Measurements from ENCODE around the gene SLC6A20.
"Not testable (repeated sequence)": the region's sequence is repeated elsewhere in the genome, so short reads cannot be mapped to it uniquely, and the experiment has no call there.

The SLC6A20 gene

GRCh38 chr3:45757141-45757540, 39.2 kb downstream of the SLC6A20 start:
- DNase-seq, result not testable (repeated sequence)

DNA sequence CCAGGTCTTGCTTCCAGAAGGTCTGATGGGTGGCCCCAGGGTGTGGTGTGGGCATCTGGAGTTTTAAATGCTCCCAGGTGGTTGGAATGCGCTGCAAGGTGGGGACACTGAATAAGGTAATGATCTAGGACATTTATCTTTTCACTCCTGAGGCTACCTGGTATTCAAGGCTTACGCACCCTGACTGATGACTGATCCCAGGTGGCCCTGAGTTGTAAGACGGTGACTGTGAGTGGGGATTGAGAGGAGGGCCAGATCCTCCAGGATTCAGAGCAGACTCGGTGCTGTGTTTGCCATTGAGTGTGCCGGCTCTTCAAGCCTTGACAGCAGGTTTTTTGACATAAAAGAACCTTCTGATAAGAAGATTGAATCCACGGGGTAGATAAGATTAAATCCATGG, 40.3 kb downstream of the SLC6A20 start:
- DNase-seq, result no peak

GRCh38 chr3:45754461-45754860, 41.9 kb downstream of the SLC6A20 start:
- no peak for DNase-seq

GRCh38 chr3:45753095-45753494, 43.2 kb downstream of the SLC6A20 start:
- no peak for DNase-seq

- no peak for DNase-seq
Measured at GRCh38 chr3:45751537-45752242, 44.6 kb downstream of the SLC6A20 start.

DNA sequence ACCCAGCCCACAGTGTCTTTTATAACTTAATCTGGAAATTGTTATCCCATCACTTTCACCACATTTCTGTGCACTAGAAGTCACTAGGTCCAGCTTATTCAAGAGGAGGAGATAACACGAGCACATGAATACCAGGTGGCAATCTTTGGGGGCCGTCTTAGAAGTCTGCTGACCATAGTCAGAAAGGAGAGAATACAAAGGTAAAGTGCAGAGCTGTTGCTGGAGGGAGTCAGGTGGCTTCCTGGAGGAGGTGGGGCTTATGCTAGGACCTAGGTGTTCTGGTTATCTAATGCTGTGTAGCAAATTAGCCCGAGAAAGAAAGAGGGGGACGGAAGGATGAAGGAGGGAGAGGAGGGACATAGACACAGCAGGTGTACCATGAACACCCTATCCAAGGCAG, 46.5 kb downstream of the SLC6A20 start:
- no peak for DNase-seq

DNA sequence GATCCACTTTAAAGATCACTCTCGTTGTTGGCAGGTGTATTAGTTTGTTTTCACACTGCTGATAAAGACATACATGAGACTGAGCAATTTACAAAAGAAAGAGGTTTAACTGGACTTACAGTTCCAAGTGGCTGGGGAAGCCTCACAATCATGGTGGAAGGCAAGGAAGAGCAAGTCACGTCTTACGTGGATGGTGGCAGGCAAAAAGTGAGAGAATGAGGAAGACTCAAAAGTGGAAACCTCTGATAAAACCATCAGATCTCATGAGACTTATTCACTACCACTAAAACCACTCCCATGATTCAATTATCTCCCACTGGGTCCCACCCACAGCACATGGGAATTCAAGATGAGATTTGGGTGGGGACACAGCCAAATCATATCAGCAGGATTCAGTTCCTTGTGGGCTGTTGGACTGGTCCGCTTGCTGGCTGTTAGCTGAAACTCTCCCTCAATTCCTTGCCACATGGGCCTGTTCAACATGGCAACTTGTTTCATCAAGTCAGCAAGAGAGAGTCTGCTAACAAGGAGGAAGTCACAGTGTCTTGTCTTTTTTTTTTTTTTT, 47.2 kb downstream of the SLC6A20 start:
- not testable (repeated sequence) for DNase-seq

- DNase-seq, result no peak
Measured at GRCh38 chr3:45748068-45748467, 48.3 kb downstream of the SLC6A20 start.

DNA sequence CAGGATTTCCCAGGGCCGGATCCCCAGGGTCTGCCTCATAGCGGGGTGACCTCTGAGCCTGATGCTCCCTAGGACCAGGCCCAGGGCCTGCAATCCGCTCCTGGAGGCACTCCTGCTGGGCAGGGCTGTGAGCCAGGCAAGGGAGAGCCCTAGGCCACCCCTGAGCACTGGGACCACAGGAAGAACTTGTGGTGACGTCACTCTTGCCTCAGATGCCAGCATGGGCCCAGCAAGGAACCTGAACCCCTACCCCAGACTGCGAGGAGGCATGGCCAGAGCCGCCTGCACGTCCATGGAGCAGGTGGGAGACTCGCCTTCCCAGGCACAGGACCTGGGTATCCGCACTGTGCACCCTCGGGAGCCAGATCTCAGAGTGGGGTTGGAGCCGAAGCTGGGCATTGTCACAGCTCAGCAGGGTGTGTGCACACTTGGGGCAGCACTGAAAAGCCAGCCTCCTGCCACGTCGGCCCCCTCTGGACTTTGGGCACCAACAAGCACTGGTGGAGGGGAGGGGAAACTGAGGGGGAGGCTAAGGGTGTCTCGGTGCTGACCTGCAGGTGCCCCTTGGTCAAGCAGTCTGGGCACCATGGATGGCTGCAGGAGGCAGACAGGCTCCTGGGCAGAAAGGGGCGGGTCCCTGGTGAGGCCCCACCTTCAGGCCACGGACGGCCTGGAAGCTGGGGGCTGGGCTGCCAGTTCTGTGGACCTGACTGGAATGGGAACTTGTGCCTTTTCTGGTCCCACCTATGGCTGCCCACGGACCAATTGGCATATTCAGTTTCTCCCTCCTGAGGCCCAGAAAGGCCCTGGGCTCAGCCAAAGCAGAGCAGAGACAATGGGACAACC, 49.3 kb downstream of the SLC6A20 start:
- no peak for DNase-seq

GRCh38 chr3:45746165-45746776, 50.1 kb downstream of the SLC6A20 start:
- DNase-seq, result no peak

DNA sequence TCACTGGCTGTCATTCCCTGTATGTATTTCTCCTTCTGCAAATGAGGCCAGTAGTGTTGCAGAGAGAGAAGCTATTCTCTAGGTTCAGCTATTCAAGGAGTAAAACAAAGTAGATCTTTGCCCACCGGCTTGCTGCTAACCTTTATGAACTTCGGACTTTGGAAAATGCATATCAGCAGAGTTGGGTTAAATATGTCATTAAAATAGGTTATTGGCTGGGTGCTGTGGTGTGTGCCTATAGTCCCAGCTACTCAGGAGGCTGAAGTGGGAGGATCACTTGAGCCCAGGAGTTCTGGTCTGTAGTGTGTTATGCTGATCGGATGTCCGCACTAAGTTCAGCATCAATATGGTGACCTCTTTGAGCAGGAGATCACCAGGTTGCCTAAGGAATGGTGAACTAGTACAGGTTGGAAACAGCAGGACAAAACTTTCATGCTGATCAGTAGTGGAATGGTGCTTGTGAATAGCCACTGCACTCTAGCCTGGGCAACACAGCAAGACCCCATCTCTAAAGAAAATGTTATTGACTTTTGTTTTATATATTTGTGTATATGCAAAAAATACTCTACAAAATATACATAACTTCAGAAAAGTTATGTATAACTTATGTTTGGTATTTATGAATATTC, 53.8 kb downstream of the SLC6A20 start:
- DNase-seq, result no peak

- no peak for DNase-seq
Measured at GRCh38 chr3:45741742-45742460, 54.4 kb downstream of the SLC6A20 start.

DNA sequence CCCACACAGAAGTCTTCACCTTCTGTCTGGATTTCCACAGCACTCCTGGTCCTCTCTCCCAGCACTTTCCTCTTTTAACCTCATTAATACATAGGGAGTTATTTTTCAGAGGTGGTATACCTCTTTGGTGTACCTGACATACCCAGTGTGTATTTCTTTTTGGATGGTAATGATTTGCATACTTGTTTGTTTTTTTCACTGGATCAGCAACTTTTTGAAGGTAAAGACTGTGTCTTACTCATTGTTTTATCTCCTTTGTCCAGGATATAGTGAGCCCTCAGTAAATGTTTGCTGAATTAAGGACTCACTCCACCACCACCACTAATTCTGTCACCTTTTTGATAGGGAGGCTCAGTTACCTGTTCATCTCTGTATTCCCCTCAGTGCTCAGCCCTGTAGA, 55.1 kb downstream of the SLC6A20 start:
- DNase-seq, result no peak

- DNase-seq, result no peak
Measured at GRCh38 chr3:45739991-45740390, 56.3 kb downstream of the SLC6A20 start.

- DNase-seq, result no peak
Measured at GRCh38 chr3:45737234-45737633, 59.1 kb downstream of the SLC6A20 start.

DNA sequence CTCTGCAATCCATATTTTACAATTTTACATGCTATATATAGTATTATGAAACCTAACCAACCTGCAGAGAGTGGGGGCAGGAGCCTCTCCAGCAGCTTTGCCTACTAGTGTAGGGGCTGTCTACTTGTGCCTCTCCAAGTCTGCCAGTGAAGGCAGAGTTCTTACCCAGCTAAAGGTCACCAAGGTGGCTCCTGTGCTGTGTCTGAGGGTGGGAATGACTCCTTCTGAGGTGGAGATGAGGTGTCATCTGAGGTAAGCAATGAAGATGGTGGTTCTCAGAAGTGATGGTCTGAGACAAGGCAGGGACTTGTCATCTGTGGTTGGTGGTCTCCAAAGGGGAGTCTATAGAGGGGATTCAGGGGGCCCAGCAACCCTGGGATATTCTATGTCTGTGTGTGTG, 59.6 kb downstream of the SLC6A20 start:
- no peak for DNase-seq

- DNase-seq, result no peak
Measured at GRCh38 chr3:45730409-45731154, 65.8 kb downstream of the SLC6A20 start.

DNA sequence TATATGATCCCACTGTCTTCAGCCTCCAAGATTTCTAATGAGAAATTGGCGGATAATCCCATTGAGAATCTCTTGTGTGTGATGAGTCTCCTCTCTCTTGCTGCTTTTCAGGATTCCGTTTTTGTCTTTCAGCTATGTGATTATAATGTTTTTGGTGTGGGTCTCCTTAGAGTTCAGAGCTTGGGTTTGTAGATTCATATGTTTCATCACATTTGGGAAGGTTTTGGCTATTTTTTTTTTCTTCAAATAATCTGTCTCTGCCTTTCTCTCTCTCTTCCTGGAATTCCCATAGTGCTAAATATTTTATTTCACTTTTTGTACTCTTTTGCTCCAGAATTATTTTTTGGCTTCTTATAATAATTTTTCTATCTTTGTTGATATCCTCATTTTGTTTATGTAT, 66.7 kb downstream of the SLC6A20 start:
- DNase-seq, result no peak

DNA sequence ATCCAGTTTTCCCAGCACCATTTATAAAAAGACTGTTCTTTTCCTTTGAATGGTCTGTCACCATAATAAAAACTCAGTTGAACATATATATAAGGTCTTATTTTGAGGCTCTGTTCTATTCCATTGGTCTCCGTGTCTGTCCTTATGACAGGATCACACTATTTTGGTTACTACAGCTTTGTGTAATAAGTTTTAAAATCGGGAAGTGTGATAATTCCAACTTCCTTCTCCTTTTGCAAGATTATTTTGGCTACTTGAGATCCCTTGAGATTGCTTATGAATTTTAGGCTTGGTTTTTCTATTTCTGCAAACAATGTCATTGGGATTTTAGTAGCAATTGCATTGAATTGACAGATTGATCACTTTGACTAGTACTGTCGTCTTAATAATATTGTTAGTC, 71.4 kb downstream of the SLC6A20 start:
- DNase-seq, result no peak

GRCh38 chr3:45719655-45720487, 76.5 kb downstream of the SLC6A20 start:
- no peak for DNase-seq

Measured in fibroblast of skin of abdomen (primary cell).